HCT116 (cell line): ENCODE measurements around the gene APBA2. TPM values are rescaled to one million over a fixed set of nuclear protein-coding genes. Genes with fewer than 3 reads are reported as not detected.

Experiments used
- ATAC-seq: fragments of 200-7000 bp; cut with Tn5 transposase; 2 replicates; pipeline ENCODE4 v1.9.1; 2020; ENCODE audit warnings: mild to moderate bottlenecking, moderate library complexity
- BruUV-seq: library from RNA; stranded (reverse); fragments of 400-500 nt; replicated peaks from 2 replicates; lab custom pipeline; 2021; lab: Mats Ljungman, UMichigan
- CTCF ChIA-PET: fragments of 300-600 bp; sonication (Branson Sonifier 250); formaldehyde crosslinking; loops from one replicate; lab custom pipeline; 2021; ENCODE audit warnings: antibody characterized with exemption; lab: Charles Lee
- POLR2A ChIA-PET: fragments of 300-600, 350-600 bp; sonication (Branson Sonifier 250); formaldehyde crosslinking; loops from one replicate; lab custom pipeline; 2021; ENCODE audit warnings: antibody characterized with exemption; lab: Charles Lee
- RAD21 ChIA-PET, 2 experiments: fragments of 300-600 bp; sonication (Branson Sonifier 250); formaldehyde crosslinking; loops; one replicate each; lab custom pipeline; 2023; ENCODE audit warnings: low total read pairs in 2 of 2; ENCODE audit not compliant: uncharacterized antibody in 2 of 2, unreplicated experiment in 2 of 2, low non-redundant PET in 1 of 2; lab: Charles Lee
- DNase-seq: peaks from one replicate; pipeline ENCODE4 v3.0.0-alpha.2; 2010; ENCODE audit warnings: low read depth, low spot score
- H2AFZ ChIP-seq: fragments of 200-600 bp; shearing (Covaris generic), sonication (generic); 2 replicates; pipeline ENCODE4 v1.6.1; 2017; ENCODE audit warnings: low read depth, mixed run types, mixed read lengths, antibody characterized with exemption, low read length; ENCODE audit not compliant: poor library complexity, severe bottlenecking
- H3K27ac ChIP-seq: 2 replicates; pipeline ENCODE4 v1.5.1; 2012; ENCODE audit warnings: low read depth, low read length
- H3K27me3 ChIP-seq: fragments of 200-600 bp; sonication (generic); 2 replicates; pipeline ENCODE4 v1.6.1; 2016; ENCODE audit warnings: mixed run types, low read length, mixed read lengths; ENCODE audit not compliant: insufficient read depth
- H3K36me3 ChIP-seq, 2 experiments: fragments of 200-500 bp in 1 of 2; fragments of 200-600 bp in 1 of 2; sonication (Bioruptor generic) in 1 of 2; sonication (generic) in 1 of 2; 2 replicates each; pipeline versions ENCODE4 v1.5.1 to v1.6.1; 2014 to 2016; ENCODE audit warnings: low read length in 2 of 2, inconsistent platforms in 1 of 2, mixed read lengths in 1 of 2, mixed run types in 1 of 2; ENCODE audit not compliant: insufficient read depth in 2 of 2, control insufficient read depth in 1 of 2
- H3K4me1 ChIP-seq, 2 experiments: fragments of 200-600 bp in 1 of 2; sonication (generic) in 1 of 2; 2 replicates each; pipeline versions ENCODE4 v1.5.1 to v1.6.1; 2012 to 2017; ENCODE audit warnings: low read length in 2 of 2, inconsistent platforms in 1 of 2, mild to moderate bottlenecking in 1 of 2, mixed read lengths in 1 of 2, mixed run types in 1 of 2, moderate library complexity in 1 of 2; ENCODE audit not compliant: insufficient read depth in 2 of 2, control insufficient read depth in 1 of 2
- H3K4me2 ChIP-seq: fragments of 200-600 bp; sonication (generic); 2 replicates; pipeline ENCODE4 v1.6.1; 2017; ENCODE audit warnings: mixed run types, low read length, mixed read lengths
- H3K4me3 ChIP-seq, 2 experiments: fragments of 200-600 bp in 1 of 2; sonication (generic) in 1 of 2; replicated peaks in 1 of 2; 2 replicates each; pipeline ENCODE4 v1.5.1; 2011 to 2016; ENCODE audit warnings: low read length in 2 of 2, control low read depth in 1 of 2, low read depth in 1 of 2, mild to moderate bottlenecking in 1 of 2, mixed read lengths in 1 of 2, mixed run types in 1 of 2
- H3K79me2 ChIP-seq: fragments of 200-600 bp; sonication (generic); 2 replicates; pipeline ENCODE4 v1.6.1; 2017; ENCODE audit warnings: mild to moderate bottlenecking, mixed run types, low read length, moderate library complexity, mixed read lengths; ENCODE audit not compliant: insufficient read depth
- H3K9ac ChIP-seq: fragments of 200-600 bp; sonication (generic); 2 replicates; pipeline ENCODE4 v1.6.1; 2016; ENCODE audit warnings: low read length, mixed read lengths
- H3K9me2 ChIP-seq: fragments of 200-600 bp; sonication (generic), shearing (Covaris generic); 2 replicates; pipeline ENCODE4 v1.6.1; 2017; ENCODE audit warnings: mixed run types, mild to moderate bottlenecking, moderate library complexity; ENCODE audit not compliant: insufficient read depth
- H3K9me3 ChIP-seq, 2 experiments: fragments of 200-500 bp in 1 of 2; fragments of 200-600 bp in 1 of 2; sonication (Bioruptor generic) in 1 of 2; sonication (generic) in 1 of 2; 2 replicates each; pipeline ENCODE4 v1.6.1; 2014 to 2017; ENCODE audit warnings: low read length in 2 of 2, mixed read lengths in 2 of 2, inconsistent platforms in 1 of 2, low read depth in 1 of 2, mild to moderate bottlenecking in 1 of 2, mixed run types in 1 of 2, moderate library complexity in 1 of 2; ENCODE audit not compliant: control insufficient read depth in 1 of 2, insufficient read depth in 1 of 2
- H4K20me1 ChIP-seq: fragments of 200-600 bp; sonication (generic), shearing (Covaris generic); 2 replicates; pipeline ENCODE4 v1.6.1; 2017; ENCODE audit warnings: mixed run types, mild to moderate bottlenecking, moderate library complexity; ENCODE audit not compliant: insufficient read depth
- EZH2 ChIP-seq: fragments of 200-600 bp; sonication (generic); IDR thresholded peaks from 2 replicates; pipeline ENCODE4 v1.6.1; 2017; ENCODE audit warnings: antibody characterized with exemption, mixed run types
- POLR2AphosphoS5 ChIP-seq: IDR thresholded peaks from 2 replicates; pipeline ENCODE4 v1.6.1; 2011; ENCODE audit warnings: mild to moderate bottlenecking, low read depth, low read length, moderate library complexity
- SIN3A ChIP-seq: IDR thresholded peaks from 2 replicates; pipeline ENCODE4 v1.6.1; 2012; ENCODE audit warnings: low read depth
- SRF ChIP-seq: IDR thresholded peaks from 2 replicates; pipeline ENCODE4 v1.6.1; 2012; ENCODE audit warnings: low read depth
- YY1 ChIP-seq: IDR thresholded peaks from 2 replicates; pipeline ENCODE4 v1.6.1; 2011; ENCODE audit warnings: low read length, low read depth, moderate library complexity, mild to moderate bottlenecking; ENCODE audit not compliant: insufficient replicate concordance; ENCODE audit errors: extremely low read depth
- ZFX ChIP-seq: fragments of 450-650 bp; IDR thresholded peaks from 2 replicates; pipeline ENCODE4 v1.6.1; 2017
- intact Hi-C: fragments of 100-400 bp; cut with micrococcal nuclease; formaldehyde crosslinking; loops from 2 replicates; pipeline ENCODE4 v1.10.0; 2022
- total RNA-seq: library from RNA; stranded (reverse); gene quantifications from one replicate; pipeline ENCODE4 v1.2.1, GENCODE V29; 2021; ENCODE audit not compliant: unreplicated experiment
- TF ChIP-seq, protein P1 (sequence below): IDR thresholded peaks from 2 replicates; pipeline ENCODE4 v1.6.1; 2012

Gene APBA2
- total RNA-seq, 1 experiment from 2014 or later = 0.47 TPM

DNA sequence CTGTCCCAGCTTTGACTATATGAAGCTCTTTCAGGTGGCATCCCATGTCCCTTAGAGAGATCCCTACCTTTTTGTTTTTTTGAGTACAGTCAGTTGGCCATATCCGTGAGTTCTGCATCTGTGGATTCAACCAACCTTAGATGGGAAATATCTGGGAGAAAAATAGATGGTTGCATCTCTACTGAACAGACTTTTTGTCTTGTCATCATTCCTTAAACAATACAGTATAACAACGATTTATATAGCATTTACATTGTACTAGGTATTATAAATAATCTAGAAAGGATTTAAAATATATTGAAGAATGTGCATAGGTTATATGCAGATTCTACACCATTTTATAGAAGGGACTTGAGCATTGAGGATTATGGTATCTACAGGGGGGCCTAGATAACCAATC is 65.1 kb downstream of the APBA2 start:
- intact Hi-C loops = no loop called here
- TF ChIP-seq SRF = no peak
- TF ChIP-seq SIN3A = no peak
- TF ChIP-seq ZFX = no peak
- TF ChIP-seq, protein P1, sequence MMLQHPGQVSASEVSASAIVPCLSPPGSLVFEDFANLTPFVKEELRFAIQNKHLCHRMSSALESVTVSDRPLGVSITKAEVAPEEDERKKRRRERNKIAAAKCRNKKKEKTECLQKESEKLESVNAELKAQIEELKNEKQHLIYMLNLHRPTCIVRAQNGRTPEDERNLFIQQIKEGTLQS = no peak
- TF ChIP-seq YY1 = no peak
- TF ChIP-seq, all 23 proteins: peak for 0
- ATAC-seq (no peak), DNase-seq (no peak)
- CTCF ChIA-PET = no interaction called here
- Histone ChIP-seq H3K4me3 (no peak overlapping the region), H4K20me1 (no peaks in the 10 kb centered on the region), H3K27ac (no peak overlapping the region), H3K4me1 (peaks cover 0 to 5% of the 10 kb centered on the region in 2 experiments; a peak in 1 of 4 replicates), H2AFZ (no peak overlapping the region), H3K9me3 (no peaks in the 10 kb centered on the region), H3K36me3 (no peaks in the 10 kb centered on the region), H3K4me2 (no peak overlapping the region), H3K9me2 (no peaks in the 10 kb centered on the region), H3K9ac (no peak overlapping the region), H3K79me2 (no peaks in the 10 kb centered on the region), H3K27me3 (peaks cover 3% of the 10 kb centered on the region; the same call in 1 of the 2 replicates)
- POLR2A ChIA-PET = no interaction called here
- RAD21 ChIA-PET = no interaction called here
- no TSS peak for BruUV-seq

DNA sequence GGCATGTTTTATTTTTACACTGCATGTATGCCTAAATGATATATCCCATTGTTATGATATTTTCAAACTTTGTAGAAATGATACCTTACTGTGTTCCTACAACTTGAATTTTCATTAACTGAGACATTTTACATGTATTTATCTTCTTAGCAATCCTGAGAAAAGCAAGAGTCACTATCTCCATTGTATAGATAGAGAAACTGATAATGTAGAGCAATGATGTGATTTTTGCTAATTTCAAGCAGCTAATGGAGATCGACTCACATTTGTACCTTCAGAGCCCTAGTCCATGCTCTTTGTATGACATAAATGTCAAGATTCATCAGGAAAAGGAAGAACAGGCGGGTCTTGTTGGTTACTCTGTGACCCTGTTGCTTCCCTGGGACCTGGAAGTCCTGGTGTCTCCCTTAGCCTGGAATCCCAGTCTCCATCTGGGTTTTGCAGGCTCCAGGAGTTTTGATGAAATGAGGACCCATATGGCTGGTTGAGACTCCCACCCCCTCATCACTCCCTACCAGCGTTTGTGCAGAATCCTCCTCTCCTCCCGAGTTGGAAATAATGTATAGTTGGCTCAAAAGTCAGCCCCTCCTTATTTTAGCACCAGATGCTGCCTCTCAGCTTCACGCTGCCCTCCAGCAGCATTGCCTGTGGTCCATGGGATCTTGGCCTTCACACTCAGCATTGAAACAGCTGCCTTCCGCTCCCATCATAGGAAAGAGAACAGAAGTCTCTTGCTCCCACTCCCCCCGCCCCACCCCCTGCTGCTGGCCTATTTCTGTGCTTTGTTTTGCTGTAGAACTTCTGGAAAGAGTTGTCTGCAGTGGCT is 67.1 kb downstream of the APBA2 start:
- TF ChIP-seq SRF = no peak
- TF ChIP-seq POLR2AphosphoS5 = no peak
- no peak for TF ChIP-seq EZH2
- H3K79me2 ChIP-seq = no peaks in the 10 kb centered on the region
- no TSS peak for BruUV-seq
- intact Hi-C loops = no loop called here
- no peaks in the 10 kb centered on the region for H3K36me3 ChIP-seq
- DNase-seq = no peak
- CTCF ChIA-PET = no interaction called here
- H4K20me1 ChIP-seq = no peaks in the 10 kb centered on the region
- no peak overlapping the region for H3K27ac ChIP-seq
- no peaks in the 10 kb centered on the region for H3K9me3 ChIP-seq
- H3K9me2 ChIP-seq = no peaks in the 10 kb centered on the region
- no peak overlapping the region for H2AFZ ChIP-seq
- peaks cover 0 to 5% of the 10 kb centered on the region in 2 experiments; a peak in 1 of 4 replicates for H3K4me1 ChIP-seq
- H3K27me3 ChIP-seq = peaks cover 3% of the 10 kb centered on the region; the same call in 1 of the 2 replicates
- no peak overlapping the region for H3K4me2 ChIP-seq
- H3K9ac ChIP-seq = no peak overlapping the region
- no peak overlapping the region for H3K4me3 ChIP-seq
- POLR2A ChIA-PET = no interaction called here
- RAD21 ChIA-PET = no interaction called here
- no peak for ATAC-seq
